GOT3 (cell line): ENCODE measurements around the gene DUSP6.

Experiments
- DNase-seq: peaks from one replicate; lab custom pipeline; 2025; ENCODE audit warnings: mixed read lengths; lab: John Stamatoyannopoulos, UW

DUSP6 gene

DNA sequence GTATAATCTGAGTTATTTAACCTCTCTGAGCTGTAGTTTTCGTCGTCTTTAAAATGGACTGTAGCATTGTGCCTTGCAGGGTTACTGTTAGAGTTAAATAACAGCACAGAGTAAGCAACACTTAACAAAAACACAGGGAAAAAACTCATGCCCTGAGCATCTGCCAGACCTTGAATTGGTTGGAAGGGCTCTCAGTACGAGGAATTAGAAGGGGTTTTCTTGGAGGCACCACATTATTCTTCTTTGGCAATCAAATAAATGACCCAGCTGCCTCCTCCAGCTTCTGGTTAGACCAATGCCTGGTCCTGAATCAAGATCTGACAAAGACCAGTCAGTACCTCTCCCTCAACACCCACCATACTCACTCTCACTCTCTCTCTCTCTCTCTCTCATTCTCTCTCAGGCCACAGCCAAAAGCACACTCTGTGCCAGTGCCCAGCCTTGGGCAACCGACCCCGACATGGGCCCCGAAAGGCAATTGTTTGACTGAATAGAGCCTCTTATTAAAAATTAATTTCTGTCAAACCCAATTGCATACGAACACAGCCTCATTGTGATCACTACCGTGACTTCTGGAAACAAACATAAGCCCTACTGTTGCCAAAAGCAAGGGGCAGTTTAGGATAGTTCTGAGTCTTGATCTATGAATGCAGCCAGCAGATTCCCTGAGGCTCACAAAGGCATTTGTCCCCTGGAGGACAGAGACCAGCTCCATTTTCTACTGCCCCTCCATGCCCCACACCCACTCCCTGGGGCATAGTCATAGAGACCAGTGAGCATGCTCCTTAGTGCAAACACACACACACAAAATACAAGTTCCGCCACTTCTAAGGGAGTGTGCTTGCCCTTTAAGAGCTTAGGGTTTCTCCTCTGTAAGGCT is 23.9 kb downstream of the DUSP6 start:
- DNase-seq = no peak

DNA sequence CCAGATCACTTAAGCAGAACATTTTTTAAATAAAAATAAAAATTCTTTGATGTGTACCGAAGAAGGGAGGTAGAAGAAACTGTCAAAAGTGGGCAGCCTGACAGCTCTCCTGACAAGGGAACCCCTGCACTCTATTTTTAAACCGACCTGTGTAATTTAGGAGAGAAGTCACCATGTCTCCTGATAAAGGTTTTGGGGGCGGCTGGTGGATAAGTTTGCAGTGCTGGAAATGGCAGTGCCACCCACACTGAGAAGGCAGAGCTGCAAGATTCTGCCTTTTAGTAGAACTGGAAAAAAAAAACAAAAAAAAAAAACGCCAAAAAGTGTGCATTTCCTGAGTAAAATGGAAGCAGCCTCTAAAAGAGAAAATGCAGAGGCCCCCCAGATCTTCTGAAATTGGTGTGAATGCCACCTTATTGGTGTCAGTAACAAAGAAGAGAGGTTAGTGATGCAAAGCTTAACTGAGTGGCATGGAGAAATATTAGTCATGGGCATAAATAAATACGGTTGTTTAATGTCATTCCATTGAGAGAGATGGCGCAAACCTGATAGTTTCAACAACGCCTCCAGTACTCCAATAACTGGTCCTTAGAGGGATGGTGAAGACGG is 24.7 kb downstream of the DUSP6 start:
- DNase-seq = no peak

DNA sequence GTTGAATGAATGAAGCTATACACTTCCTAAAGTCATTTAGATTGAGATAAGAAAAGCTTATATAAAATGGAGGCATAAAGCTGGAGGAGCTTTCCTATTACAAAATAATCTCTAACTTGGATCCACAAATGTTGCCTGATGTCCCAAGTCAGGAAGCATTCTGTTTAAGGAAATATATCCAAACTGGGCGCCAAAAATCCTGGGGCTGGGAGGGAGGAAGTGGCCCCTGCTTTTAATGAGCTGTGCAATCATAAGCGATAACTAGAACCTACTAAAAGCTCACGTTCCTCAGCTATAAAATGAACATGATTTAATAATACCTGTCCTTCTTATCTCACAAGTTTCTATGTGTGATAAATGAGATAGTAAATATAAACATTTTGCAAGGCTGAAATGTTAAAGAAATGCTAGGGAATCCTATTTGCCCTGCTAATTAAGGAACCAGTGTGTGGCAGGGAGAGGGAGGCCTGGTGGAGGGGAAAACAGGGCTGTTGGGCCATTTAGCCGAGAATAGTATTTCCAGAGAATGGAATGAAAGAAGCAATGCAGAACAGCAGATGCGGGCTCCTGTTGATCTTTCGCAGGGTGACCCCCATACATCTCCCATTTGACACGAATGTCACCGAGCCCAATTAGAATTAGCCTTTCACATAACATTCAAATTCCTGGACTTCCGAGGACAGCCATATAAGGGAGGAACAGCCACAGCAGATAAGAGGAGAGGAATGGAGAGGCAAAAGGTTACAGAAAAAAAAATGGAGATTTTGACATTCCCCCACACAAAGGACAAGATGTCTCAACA is 25.9 kb downstream of the DUSP6 start:
- DNase-seq = no peak

DNA sequence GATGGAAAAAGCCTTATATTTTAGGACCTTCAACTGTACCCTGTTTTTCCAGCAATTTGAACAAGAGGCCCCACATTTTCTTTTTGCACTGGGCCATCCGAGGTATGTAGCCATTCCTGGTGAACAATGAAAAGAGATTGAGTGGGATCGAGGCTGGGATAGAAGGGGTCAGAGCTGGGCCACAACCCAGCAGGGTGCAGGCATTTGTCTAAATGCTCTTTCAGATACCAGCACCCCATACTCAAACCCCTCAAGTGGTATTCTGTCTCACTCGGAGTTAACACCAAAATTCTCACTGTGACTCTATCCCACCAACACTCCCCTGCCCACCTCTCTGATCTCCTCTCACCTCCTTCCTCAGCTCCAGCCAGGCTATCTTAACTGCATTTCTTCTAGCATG is 26.8 kb downstream of the DUSP6 start:
- DNase-seq = no peak

DNA sequence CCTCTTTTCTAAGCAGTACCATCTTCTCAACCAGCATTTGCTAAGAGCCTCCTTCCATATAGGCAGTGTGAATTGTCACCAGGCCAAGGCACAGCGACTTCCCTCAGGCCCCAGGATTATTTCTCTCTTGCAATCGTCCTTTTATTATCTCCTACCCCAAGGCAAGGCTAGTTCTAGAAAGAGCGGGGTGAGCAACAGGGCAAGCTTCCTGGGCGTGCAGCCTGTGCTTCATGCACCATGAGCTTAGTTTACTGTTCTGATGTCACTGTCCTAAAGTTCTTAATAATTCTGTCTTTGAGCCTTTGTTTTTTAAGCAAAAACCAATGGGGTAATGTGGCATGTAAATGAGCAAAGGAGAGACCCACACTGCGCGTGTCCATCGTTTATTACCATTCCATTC is 27.9 kb downstream of the DUSP6 start:
- DNase-seq = no peak

DNA sequence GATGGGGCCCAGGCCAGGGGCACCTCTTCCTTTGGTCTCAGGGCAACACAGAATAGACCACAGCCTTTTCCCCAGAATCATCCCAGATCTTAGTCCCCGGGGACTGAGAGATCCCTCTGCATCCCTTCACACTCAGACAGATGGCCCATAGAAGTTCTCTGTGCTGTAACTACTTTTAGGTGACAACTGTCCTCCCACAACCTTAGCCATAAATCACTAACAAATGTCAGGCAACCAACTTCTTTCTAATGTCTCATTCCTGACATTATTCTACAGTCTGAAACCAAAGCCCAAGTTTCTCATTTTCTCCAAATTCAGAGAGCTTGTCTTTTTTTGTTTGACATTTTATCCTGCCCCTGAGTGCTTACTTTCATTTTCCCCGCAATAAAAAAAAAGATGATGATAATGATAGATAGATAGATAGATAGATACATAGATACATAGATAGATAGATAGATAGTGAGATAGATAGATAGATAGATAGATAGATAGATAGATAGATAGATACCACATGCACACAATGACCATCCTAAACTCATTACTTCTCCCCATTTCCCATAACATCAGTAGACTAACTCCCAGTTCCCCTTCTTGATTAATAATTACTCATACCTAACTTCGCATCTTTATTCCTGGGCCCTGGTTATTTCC is 28.6 kb downstream of the DUSP6 start:
- DNase-seq = no peak

DNA sequence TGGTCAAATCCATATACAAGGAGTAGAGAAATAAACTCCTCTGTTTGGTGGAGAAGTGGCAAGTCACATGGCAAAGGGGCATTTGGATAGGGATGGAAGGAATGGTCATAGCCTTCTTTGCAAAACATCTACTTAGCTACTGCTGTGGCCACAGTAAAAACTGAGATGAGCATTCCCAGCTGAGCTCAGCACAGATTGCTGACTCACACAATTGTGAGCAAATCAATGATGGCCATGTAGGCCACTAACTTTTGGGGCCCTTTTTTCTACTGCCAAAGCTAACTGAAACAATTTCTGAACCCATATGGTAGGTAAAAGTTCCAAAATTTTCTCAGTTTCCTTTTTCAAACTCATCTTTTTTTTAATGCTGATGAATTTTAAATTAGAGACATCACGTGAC is 31.6 kb downstream of the DUSP6 start:
- no peak for DNase-seq

DNA sequence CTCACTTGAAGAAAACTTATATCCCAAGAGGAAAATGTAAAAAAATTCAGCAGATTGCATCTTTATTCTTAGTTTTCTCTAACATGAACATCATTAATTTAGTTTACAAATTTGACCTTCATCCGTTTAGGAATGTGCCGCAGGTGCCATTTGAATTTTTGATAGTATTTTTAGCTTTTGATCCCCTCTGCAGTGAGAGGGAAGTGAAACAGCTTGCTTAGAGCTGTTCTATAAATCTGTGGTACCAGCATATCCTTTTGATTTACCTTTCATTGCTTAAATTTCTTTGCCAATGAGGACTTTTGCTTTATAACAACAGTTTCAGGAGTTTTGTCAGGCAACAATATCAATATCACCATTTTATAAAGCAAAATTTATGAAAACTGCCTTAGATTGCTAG is 32.7 kb downstream of the DUSP6 start:
- no peak for DNase-seq

DNA sequence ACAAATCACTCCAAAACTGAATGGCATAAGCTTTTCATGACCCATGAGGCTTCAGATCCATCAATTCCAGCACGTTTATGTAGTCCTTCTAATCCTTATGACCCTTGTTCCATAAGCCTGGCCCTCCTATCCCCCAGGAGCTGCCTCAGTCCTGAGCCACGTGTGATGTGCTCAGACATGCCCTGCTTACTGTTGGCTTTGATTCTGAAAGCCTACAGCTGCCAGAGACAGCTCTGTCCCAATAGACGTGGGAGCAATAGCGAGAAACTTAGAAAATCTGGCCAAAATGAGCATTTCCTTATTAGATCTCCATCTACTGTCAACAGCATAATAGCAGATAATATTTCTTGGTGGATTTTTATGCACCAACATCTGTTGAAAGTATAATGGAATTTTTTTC is 33.2 kb downstream of the DUSP6 start:
- DNase-seq = no peak

DNA sequence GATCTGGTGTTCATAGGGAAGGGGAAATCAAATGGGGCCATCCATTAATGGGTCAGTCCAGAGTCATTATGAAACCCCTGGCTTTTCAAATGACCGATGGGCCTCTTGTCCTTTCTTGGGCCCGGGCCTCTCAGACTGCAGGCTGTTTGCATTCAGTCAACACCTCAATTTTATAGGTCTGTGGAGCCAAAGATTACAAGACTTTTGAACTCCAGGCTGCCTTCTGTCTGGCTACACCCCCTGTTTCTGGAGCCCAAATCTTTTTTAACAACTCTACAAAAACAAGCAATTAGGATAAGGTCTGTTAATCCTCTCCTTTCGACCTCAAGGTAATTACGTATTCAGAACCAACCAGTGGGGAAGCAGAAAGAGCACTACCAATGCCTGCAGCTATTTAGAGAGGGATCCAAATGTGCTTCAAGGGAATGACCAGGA is 35.6 kb downstream of the DUSP6 start:
- no peak for DNase-seq

DNA sequence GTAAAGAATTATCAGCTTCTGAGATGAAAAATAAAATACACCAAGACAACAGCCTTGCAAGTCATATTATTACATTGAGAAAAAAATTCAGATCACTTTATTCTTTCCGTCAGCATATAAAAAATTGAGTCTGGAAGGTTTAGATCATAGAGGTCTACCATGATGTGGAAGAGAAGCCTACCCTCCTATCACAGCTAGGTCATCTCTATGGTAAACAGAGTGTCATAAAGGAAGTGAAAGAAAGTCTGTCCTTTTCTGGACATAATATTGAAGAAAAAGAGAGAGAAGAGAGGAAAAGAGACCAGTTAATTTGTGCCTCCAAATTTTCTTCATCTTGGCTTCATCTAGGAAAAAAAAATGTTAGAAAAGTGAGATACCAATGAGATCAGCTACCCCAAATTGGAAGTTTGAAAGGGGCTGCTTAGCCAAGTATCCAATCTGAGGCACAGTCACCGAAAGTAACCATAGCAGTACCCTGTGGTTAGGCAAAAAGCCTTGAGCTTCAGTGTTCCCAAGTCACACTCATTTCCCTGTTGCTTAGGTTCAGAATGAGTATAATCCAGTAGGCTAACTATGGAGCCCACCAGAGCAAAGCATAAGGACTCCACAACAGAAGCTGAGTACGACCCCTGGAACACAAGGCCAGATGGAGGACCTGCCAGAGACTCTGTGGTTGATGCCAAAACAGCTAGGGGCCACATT is 38.1 kb downstream of the DUSP6 start:
- no peak for DNase-seq

DNA sequence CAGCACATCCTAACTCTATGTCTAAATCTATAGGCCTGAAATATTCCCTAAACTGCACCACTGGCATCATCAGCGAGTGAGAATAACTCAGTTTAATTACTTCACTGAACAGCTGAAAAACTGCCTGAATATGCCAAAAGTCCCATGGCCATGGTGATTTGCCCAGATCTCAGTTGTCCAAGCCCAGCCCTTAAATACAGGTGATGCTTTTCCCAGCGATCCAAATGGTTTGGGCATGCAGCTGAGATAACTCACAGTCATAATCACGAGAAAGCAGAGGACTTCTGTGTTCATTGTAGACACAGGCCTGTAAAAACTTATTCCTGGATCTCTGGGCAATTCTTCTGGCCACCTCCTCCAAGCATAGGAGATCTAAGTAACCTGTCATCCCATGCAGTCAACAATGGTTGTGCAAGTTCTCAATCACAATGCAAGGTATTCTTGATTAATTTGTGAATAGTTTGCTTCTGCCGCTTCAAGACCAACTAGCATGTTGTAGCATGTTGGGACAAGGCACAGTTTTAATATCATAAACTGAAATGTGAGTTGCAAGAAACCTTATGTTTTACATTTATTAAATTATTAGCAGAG is 40.5 kb downstream of the DUSP6 start:
- DNase-seq = no peak

DNA sequence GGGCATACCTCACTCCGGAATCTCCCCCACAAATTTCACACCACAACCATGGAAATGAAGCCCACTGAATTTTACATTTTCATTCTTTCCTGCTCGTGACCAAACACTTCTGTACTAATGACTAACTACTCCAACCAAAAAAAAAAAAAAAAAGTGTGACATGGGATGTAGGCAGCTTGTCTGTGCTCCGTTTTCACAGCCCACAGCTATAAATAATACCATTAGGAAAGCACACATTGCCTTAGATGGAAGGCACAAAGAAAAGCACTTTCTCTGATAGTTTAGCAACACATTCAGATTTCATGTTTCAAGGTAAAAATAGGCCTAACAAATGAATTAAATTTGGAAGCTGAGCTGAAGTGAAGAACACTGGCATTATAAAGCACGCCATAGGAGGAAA is 42.5 kb downstream of the DUSP6 start:
- DNase-seq = no peak

DNA sequence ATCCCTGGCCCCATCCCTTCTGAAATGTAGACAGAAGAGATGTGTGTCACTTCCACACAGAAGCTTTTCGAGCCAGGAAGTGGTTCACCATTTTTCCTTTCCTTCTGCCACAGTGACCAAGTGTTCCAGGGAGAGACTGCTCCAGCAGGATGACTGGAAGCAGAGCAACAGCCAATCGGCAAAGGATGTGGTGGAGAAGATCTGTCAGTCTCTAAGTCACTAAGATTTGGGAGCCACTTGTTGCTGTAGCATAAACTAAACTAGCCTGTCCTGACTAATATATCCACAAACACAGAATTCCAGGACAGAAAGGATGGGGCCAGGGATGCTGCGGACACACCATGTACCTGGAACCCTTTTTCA is 42.9 kb downstream of the DUSP6 start:
- no peak for DNase-seq

DNA sequence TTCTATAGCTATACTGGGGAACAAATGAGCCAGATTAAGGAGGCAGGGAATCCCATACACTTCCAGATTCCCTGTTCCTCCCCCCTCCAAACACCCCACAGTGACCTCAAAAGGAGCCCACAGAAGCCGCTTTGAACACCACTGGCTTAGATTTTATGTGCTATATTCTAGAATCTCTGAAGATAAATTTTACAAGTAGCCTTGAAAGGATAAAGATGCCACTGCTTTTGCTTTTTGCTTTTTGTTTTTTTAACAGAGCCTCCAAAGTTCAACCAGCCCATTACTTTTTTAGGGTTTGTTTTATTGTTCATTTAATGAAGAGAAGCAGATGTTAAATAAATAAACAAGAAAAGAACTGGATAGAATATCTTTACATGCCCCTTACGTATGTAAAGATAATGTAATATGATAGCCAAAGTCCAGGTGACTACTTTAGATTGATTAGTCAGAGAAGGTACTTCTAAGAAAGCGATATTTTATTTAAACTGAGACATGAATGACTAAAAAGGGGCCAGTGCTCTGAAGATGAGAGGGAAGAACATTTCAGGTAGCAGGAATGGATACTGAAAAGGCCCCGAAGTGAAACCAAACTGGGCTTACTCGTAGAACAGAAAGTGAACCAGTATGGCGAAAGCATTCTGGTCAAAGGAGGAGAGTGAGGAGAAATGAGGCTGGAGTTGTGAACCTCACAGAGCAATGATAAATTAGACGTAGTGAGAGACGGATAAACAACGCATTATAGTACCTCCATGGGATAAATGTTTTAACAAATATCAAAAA is 44.6 kb downstream of the DUSP6 start:
- DNase-seq = no peak

DNA sequence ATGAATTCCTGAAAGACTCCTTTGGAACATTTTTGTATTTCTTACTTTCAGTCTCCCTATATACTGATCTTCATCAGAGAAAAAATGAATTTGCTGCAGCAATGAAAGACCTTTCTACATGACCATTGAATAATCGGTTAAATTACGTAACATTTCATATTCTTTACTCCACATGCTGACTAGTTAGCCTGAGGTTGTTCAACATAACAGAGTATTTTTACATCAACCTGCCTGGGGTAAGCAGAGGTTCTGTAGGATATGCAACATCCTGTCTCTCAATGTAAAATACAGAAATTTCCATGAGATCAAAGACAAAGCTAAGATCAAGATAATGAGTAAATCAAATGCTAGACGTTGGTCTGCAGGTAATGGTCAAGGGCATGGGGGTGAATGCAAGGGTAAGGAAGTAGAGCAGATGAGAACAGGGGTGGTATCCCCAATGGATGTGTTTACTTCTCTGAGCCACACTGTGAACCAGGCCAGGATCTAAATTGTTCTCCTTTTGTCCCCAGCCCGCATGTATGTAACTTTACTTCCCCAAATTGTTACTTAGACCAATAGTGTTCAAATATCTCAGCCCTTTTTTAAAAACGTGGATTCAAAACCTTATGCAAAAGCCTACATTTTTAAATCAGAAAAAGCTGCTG is 45.4 kb downstream of the DUSP6 start:
- no peak for DNase-seq

DNA sequence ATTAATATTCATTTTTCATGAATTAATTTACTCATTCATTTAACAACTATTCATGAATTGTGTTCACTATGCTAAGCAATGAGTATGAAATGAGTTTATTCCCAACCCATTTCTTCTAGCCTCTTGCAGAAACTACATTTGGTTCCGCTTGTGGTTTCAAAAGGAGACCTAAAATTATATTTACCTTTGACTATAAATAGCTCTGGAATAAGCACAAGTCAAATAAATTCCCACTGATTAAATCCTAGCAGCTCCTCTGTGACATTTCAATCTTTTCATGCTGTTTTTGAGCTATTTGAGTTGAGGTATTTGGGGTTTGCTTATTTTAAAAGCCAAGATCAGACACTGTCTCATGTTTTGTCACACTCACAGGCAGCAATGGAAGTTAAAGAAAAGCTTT is 46.9 kb downstream of the DUSP6 start:
- DNase-seq = no peak

DNA sequence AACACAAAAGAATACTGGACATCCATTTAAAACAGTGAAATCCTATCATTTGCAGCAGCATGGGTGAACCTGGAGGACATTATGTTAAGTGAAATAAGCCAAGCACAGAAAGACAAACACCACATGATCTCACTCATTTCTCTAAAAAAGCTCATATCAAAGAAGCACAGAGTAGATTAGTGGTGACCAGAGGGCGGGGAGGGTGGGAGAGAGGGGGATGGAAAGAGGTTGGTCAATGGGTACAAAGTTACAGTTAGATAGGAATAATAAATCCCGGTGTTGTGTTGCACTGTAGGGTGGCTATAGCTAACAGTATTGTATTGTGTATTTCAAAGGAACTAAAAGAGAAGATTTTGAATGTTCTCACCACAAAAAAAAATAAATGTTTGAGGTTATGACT is 52.4 kb downstream of the DUSP6 start:
- DNase-seq = no peak

DNA sequence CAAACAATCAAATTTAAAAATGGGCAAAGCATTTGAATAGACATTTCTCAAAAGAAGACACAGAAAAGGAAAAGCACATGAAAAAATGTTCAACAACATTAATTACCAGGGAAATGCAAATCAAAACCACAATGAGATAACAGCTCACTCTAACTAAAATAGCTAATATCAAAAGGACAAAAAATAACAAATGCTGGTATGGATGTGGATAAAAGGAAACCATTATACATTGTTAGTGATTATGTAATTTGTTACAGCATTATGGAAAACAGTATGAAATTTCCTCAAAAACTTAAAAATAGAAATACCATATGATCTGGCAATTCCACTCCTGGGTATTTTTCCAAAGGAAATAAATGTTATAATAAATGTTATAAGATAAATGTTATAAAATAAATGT is 52.9 kb downstream of the DUSP6 start:
- DNase-seq = no peak
